ENCODE results near the gene CAMKK1. TPM values are rescaled to one million over a fixed set of nuclear protein-coding genes. Genes with fewer than 3 reads are reported as not detected.

Gene CAMKK1
- total RNA-seq, 1 donor, result 5.4 TPM

DNA sequence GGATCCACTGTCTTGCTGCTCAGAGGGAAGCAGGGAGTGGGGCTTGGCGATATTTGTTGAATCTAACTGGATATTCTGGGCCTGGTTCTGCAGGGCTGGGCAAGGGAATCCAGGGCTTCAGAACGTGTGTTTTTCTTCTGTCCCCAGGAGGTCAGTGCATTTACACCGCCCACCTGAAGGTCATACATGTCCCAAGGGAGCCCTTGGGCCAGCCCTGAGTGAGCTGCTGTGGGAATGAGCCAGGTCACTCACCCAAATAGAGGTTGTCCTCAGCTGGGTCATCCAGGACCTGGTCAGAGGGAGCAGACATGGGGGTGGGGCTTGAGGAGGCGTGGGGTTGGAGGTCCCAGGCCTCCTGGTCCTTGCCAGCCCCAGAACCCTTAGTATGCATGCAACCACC, 10.6 kb downstream of the CAMKK1 start:
- Histone ChIP-seq H3K9me3 (ENCODE audit: low read depth, low read length) (no peaks in the 10 kb centered on the region), H3K27me3 (ENCODE audit: insufficient read depth, low read length) (no peaks in the 10 kb centered on the region), H3K4me1 (ENCODE audit: insufficient read depth, low read length) (peaks cover 19% of the 10 kb centered on the region), H3K4me3 (ENCODE audit: low read length) (no peak overlapping the region)

DNA sequence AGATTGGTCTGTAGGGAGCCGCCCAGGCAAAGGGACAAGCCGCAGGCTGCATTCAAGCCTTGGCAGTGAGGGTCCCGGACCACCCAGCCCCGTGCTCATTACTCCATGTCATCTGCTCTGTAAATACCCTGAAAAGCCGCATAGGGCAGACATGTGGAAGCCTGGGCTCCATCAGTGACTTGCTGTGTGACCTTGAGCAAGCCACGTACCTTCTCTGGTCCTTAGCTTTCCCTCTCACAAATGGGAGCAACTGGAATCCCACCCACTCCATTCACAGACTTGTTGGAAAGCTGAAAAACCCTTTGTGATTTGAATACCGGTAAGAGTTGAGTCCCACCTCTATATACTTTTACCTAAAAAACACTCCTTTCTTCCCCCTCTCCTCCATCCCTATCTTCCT, 11.9 kb downstream of the CAMKK1 start:
- H3K4me1 ChIP-seq (ENCODE audit: insufficient read depth, low read length), result peaks cover 6% of the 10 kb centered on the region
- H3K27me3 ChIP-seq (ENCODE audit: insufficient read depth, low read length), result no peaks in the 10 kb centered on the region
- no peaks in the 10 kb centered on the region for H3K9me3 ChIP-seq (ENCODE audit: low read depth, low read length)
- no peak overlapping the region for H3K4me3 ChIP-seq (ENCODE audit: low read length)

DNA sequence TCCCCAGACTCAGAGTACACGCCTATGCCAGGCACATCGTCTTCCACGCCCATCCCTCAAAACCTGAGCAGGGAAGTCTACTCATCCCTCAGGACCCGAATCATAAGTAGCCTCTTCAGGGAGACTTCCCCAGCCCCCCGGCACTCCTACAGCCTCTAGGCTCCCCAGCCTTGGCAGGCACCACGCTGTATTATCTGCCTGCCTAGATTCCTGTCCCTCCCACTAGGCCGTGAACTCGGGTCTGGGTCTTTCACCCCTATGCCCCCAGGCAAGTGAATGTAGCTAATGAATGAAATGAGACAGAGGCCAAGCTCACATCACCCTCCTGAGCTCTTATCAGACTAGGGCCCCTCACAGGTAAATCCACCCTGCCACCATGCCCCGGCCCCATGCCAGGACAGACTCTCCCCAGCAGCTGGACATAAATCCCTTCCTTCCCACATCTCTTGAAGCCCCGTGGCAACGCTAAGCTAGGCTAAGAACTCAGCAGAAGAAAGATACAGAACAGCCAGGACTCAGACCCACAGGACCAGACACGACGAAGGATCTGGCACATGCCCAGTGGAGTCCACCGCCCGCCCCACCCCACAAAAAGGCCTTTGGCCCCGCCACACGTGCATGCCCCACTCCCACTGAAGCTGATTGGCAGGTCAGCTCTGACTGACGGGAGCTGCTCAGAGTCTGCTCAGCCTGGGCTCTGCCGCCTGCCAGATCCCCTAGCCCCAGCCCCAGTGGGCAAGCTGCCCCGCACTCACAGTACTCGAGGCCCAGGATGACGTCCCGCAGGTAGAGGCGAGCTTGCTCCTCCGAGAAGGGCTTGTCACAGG, 13.0 kb downstream of the CAMKK1 start:
- H3K27me3 ChIP-seq (ENCODE audit: insufficient read depth, low read length), result no peaks in the 10 kb centered on the region
- no peaks in the 10 kb centered on the region for H3K9me3 ChIP-seq (ENCODE audit: low read depth, low read length)
- H3K4me1 ChIP-seq (ENCODE audit: insufficient read depth, low read length), result no peaks in the 10 kb centered on the region
- H3K4me3 ChIP-seq (ENCODE audit: low read length), result no peak overlapping the region

DNA sequence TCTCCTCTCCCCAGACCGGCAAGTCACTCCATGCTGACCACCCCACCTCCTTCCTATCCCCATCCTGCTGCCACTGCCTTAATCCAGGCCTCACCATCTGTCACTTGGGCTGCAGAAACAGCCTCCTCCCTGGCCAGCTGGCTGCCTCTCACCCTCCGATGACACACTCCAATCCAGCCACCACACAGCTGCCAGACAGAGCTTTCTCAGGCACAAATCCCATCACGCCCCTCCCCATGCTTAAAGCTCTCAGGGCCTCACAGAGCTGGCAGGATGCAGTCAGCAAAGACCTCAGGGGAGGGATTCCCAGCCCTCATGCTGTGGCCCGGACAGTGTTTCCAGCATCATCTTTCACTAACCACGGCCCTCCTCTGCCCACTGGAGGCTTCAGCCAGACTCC, 13.7 kb downstream of the CAMKK1 start:
- no peaks in the 10 kb centered on the region for H3K4me1 ChIP-seq (ENCODE audit: insufficient read depth, low read length)
- no peak overlapping the region for H3K4me3 ChIP-seq (ENCODE audit: low read length)
- no peaks in the 10 kb centered on the region for H3K27me3 ChIP-seq (ENCODE audit: insufficient read depth, low read length)
- H3K9me3 ChIP-seq (ENCODE audit: low read depth, low read length), result no peaks in the 10 kb centered on the region

DNA sequence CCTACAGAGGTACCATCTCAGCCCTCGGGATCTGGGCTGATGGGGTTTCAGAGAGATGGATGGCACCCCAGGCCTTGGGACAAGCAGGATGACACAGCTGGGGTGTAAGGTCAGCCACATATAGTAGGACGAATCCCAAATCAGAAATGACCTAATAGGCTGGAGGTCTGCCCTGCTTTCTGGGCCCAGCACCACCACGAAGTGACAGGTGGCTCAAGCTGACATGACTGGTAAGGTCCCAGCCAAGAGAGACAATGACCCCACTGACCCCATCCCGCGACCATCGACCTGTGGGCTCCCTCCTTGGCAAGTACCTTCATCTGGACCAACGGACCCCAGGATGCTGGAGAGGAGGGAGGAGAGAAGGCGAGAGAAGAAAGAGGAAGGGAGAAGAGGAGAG, 15.6 kb downstream of the CAMKK1 start:
- Histone ChIP-seq H3K4me1 (ENCODE audit: insufficient read depth, low read length) (no peaks in the 10 kb centered on the region), H3K9me3 (ENCODE audit: low read depth, low read length) (no peaks in the 10 kb centered on the region), H3K4me3 (ENCODE audit: low read length) (no peak overlapping the region), H3K27me3 (ENCODE audit: insufficient read depth, low read length) (no peaks in the 10 kb centered on the region)

DNA sequence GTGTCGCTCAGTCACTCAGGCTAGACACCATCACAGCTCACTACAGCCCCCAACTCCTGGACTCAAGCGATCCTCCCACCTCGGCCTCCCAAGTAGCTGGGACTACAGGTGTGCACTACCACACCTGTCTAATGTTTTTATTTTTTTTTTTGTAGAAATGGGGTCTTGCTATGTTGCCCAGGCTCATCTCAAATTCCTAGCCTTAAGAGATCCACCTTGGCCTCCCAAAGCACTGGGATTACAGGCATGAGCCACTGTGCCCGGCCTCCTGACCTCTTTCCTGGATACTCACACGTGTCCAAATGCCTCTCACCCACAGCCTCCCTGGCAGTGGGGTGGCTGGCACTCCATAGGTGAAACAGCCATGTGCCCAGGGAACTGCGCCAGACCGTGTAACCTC, 17.5 kb downstream of the CAMKK1 start:
- no peaks in the 10 kb centered on the region for H3K4me1 ChIP-seq (ENCODE audit: insufficient read depth, low read length)
- H3K9me3 ChIP-seq (ENCODE audit: low read depth, low read length), result no peaks in the 10 kb centered on the region
- no peaks in the 10 kb centered on the region for H3K27me3 ChIP-seq (ENCODE audit: insufficient read depth, low read length)
- no peak overlapping the region for H3K4me3 ChIP-seq (ENCODE audit: low read length)

DNA sequence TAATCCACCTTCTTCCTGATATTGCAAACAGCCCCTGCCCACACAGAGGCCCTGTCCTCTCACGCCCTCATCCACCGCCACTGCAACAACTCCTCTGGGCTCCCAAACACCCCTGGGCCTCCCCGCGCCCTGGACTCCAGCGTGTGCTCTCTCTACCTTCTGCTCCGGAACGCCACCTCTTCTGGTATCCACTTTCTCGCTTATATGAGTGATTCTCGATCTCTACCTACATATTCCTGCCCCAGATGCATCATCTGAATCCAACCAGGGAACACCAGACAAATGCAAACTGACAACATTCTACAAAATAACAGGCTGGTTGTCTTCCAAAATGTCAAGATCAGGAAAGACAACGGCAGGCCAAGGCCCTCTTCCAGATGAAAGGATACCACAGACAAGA, 19.0 kb downstream of the CAMKK1 start:
- Histone ChIP-seq H3K27me3 (ENCODE audit: insufficient read depth, low read length) (no peaks in the 10 kb centered on the region), H3K4me3 (ENCODE audit: low read length) (no peak overlapping the region), H3K4me1 (ENCODE audit: insufficient read depth, low read length) (no peaks in the 10 kb centered on the region), H3K9me3 (ENCODE audit: low read depth, low read length) (no peaks in the 10 kb centered on the region)

DNA sequence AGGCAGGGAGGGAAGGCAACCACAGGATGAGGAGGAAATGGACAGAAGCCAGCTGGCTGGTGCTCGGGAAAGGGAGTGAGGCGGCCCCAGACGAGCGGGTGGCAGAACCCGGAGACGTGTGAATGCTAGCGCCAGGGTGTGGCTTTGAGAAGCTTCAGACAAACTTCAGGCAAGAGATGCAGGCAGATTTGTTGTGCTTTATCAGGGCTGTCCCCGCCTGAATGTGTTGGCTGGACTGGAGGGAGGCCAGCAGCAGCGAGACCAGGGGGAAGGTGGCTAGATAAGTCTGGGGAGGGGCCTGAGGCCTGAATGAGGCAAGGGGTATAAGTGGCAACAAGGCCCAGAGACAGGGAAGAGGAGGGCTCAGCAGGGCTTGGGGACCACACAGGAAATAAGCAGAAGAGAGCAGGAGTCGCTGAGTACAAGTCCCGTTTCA, 22.0 kb downstream of the CAMKK1 start:
- no peaks in the 10 kb centered on the region for H3K9me3 ChIP-seq (ENCODE audit: low read depth, low read length)
- H3K27me3 ChIP-seq (ENCODE audit: insufficient read depth, low read length), result no peaks in the 10 kb centered on the region
- H3K4me3 ChIP-seq (ENCODE audit: low read length), result no peak overlapping the region
- H3K4me1 ChIP-seq (ENCODE audit: insufficient read depth, low read length), result no peaks in the 10 kb centered on the region

DNA sequence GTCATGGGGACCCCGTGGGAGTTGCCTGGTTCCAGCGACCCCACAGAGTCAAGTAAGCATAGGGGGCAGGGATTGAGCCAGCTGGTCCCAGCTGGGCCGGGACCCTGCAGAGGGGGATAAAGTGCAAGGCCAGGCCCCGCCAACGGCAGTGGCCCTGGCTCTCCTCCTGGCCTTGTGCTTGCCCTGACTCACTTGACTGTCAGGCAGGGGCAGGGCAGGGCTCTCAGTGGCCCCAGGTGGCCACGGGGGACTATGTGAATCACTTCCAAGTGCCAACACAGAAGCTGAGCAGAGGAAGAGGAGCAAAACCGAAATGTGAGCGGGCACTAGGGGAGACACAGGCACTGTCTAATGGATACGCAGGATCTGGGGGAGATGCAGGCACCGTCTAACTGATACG, 25.2 kb downstream of the CAMKK1 start:
- Histone ChIP-seq H3K4me1 (ENCODE audit: insufficient read depth, low read length) (no peaks in the 10 kb centered on the region), H3K27me3 (ENCODE audit: insufficient read depth, low read length) (no peaks in the 10 kb centered on the region), H3K9me3 (ENCODE audit: low read depth, low read length) (no peaks in the 10 kb centered on the region), H3K4me3 (ENCODE audit: low read length) (no peak overlapping the region)

DNA sequence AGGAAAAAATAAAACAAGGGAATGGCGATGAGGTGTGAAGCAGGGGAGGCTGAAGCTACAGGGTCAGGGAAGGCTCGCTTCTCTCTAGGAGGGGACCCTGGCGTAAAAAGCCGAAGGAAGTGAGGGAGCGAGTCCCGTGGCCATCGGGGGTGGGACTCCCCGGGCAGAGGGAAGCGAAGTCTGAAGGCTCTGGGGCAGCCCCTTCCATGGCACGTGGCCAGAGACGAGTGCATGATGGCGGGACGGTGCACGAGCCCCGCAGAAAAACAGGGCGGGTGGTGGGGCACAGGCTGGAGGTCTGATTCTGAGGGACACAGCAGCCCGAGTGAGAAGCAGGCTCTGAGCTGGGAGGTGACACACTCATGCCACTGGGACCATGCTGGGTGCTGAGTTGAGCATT, 25.7 kb downstream of the CAMKK1 start:
- no peak overlapping the region for H3K4me3 ChIP-seq (ENCODE audit: low read length)
- no peaks in the 10 kb centered on the region for H3K4me1 ChIP-seq (ENCODE audit: insufficient read depth, low read length)
- no peaks in the 10 kb centered on the region for H3K27me3 ChIP-seq (ENCODE audit: insufficient read depth, low read length)
- no peaks in the 10 kb centered on the region for H3K9me3 ChIP-seq (ENCODE audit: low read depth, low read length)

DNA sequence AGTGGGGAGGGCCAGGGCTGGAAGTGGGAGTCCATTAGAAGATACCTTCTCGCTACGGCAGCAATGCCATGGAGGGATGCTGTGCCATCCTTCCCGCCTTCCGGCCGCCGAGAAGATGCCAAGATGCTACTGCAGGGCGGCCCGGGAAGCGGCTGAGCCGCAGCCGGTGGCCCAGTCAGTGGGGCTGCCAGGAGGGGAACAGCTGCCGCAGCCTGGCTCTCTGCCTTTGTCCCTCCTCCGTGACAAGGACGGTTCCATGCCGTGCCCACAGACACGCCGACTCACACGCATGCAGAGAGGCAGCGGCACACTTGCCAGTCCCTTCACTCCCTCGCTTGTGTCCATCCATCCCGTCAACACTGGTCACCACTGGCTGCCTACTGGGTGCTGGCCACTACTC, 26.6 kb downstream of the CAMKK1 start:
- H3K9me3 ChIP-seq (ENCODE audit: low read depth, low read length), result no peaks in the 10 kb centered on the region
- H3K4me3 ChIP-seq (ENCODE audit: low read length), result no peak overlapping the region
- no peaks in the 10 kb centered on the region for H3K27me3 ChIP-seq (ENCODE audit: insufficient read depth, low read length)
- no peaks in the 10 kb centered on the region for H3K4me1 ChIP-seq (ENCODE audit: insufficient read depth, low read length)

DNA sequence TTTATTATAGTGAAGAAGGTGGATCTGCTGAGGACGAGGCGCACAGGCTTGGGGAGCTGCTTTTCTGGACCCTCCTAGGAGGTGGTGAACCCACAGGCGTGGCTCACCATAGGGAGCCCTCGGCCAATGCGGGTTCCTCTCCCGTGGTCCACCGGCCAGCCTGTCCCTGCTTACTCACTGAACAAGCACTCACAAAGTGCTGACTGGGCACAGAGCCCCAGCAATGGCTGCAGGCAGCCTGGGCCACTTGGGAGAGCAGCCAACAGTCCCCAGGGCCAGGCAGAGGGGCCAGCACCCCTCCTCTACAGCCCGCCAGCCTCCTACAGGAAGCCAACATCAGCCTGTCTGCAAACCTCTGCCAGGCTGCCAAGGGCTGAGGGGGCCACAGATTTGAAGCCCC, 27.7 kb downstream of the CAMKK1 start:
- H3K4me1 ChIP-seq (ENCODE audit: insufficient read depth, low read length), result no peaks in the 10 kb centered on the region
- no peaks in the 10 kb centered on the region for H3K9me3 ChIP-seq (ENCODE audit: low read depth, low read length)
- no peaks in the 10 kb centered on the region for H3K27me3 ChIP-seq (ENCODE audit: insufficient read depth, low read length)
- H3K4me3 ChIP-seq (ENCODE audit: low read length), result no peak overlapping the region

DNA sequence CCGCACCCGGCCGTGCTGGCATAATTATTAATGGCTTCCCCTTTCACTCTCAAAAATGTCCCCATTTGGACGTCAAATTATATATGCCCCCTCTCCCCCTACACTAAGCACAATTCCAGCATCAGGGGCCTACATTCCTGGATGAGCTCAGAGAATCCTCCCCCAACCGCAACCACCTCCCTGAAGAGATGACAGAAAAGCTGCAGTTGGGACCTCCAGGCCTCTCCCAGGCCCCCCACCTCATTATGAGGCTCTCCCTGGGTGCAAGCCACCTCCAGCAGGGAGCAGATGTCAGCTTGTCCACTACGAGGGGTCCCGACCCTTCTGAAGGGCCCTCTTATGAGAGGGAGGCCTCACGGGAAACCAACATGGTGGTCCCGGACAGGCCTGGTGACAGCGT, 28.3 kb downstream of the CAMKK1 start:
- H3K9me3 ChIP-seq (ENCODE audit: low read depth, low read length), result no peaks in the 10 kb centered on the region
- H3K27me3 ChIP-seq (ENCODE audit: insufficient read depth, low read length), result no peaks in the 10 kb centered on the region
- H3K4me1 ChIP-seq (ENCODE audit: insufficient read depth, low read length), result no peaks in the 10 kb centered on the region
- no peak overlapping the region for H3K4me3 ChIP-seq (ENCODE audit: low read length)

DNA sequence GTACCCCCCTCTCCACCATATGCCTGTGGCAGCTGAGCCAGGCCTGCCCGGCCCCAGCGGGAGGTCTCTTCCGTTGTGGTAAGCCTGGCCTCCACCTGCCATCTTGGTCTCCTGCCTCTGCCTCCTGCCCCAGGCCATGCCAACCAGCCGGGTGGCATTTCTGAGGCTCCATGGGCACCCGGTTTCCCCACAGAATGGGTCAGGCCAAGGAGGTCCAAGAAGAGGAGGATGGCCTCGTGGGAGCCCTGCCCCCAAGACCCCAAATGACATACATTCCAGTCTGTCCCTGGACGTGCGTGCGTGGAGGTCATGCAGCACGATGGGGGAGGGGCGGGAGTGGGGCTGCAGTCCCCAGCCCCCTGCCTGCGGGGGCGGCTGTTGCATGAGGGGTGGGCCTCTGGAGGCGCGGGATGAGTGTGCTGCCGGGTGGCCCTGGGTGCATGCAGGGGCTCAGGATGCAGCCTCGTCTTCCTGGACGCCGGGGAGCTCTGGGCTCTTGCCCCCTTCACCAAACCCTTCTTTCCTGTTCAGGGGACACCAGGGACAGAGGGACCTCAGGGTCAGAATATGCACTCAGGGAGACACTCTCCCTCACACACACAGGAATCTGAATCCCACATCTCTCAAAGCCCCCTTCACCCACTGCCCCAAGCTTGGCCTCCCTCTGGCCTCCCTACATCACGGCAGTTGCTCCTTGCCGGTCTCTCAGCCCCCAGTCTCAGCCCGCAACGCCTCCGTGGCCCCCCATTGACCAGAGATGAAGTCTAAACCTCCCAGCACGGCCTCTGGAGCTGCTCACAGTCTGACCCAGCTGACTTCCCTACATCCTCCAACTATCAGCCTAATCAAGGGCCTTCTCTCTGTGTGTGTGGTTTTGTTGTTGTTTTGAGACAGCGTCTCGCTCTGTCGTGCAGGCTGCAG, 30.8 kb downstream of the CAMKK1 start:
- Histone ChIP-seq H3K4me1 (ENCODE audit: insufficient read depth, low read length) (no peaks in the 10 kb centered on the region), H3K9me3 (ENCODE audit: low read depth, low read length) (no peaks in the 10 kb centered on the region), H3K4me3 (ENCODE audit: low read length) (no peak overlapping the region), H3K27me3 (ENCODE audit: insufficient read depth, low read length) (no peaks in the 10 kb centered on the region)

DNA sequence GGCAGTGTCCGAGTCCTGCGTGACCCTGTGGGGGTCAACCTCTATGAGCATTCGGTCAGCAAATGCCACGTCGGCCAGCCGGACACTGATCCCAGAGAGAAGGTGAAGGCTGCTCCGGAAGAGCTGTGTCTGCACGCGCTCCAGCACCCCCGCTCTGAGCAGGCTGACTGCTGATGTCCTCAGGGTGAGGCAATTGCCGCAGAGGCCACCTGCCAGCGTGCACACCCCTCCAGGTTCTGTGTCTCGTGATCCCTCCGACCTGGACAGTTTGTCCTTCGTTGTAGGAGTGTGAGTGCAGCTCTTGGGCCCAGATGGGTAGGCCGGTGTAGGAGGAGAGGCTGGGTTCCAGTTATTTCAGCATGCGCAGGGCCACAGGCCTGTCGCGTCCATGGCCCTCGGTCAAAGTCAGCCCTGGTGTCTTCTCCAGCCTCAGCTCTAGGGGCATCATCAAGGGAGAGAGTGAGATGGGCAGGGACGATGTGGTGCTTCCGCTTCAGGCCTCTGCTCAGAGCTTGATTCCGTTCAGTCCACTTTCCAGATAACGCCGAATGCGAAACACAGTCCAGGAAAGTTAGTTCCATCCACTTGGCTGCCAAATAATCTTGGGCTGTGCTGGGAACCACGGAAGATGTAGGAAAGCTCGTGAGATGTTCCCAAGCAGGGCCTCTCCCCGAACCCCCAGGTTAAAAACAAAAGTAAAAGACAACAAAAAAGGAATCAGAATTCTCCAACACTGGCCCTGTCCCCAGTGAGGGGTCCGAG, 31.7 kb downstream of the CAMKK1 start:
- no peaks in the 10 kb centered on the region for H3K27me3 ChIP-seq (ENCODE audit: insufficient read depth, low read length)
- no peaks in the 10 kb centered on the region for H3K9me3 ChIP-seq (ENCODE audit: low read depth, low read length)
- no peaks in the 10 kb centered on the region for H3K4me1 ChIP-seq (ENCODE audit: insufficient read depth, low read length)
- H3K4me3 ChIP-seq (ENCODE audit: low read length), result no peak overlapping the region
